Endothelial cell of umbilical vein (primary cell): ENCODE measurements around the gene WWC1. TPM values are rescaled to one million over a fixed set of nuclear protein-coding genes. Genes with fewer than 3 reads are reported as not detected.

Experiments
- BruUV-seq: library from RNA; stranded (reverse); fragments of 400-500 nt; replicated peaks from 2 replicates; lab custom pipeline; 2021; lab: Mats Ljungman, UMichigan
- CTCF ChIA-PET: fragments of 300-600, 350-600 bp; sonication (Branson Sonifier 250); formaldehyde crosslinking; loops from one replicate; lab custom pipeline; 2021; ENCODE audit warnings: antibody characterized with exemption, inconsistent platforms; lab: Charles Lee
- POLR2A ChIA-PET: fragments of 300-600, 350-600 bp; sonication (Branson Sonifier 250); formaldehyde crosslinking; loops from one replicate; lab custom pipeline; 2021; ENCODE audit warnings: antibody characterized with exemption, inconsistent platforms; lab: Charles Lee
- DNase-seq: peaks from one replicate; pipeline ENCODE4 v3.0.0-alpha.2; 2011; ENCODE audit warnings: low read depth, low spot score
- FAIRE-seq: peaks from 2 replicates; lab custom pipeline; 2011; peaks lifted over from hg19 to GRCh38; lab: Jason Lieb, UNC
- H2AFZ ChIP-seq: 2 replicates; pipeline ENCODE4 v1.6.0; 2012; ENCODE audit warnings: low read depth, low read length, control low read depth, inconsistent platforms
- H3K27ac ChIP-seq: 2 replicates; pipeline ENCODE4 v1.5.1; 2011; ENCODE audit warnings: low read depth, mild to moderate bottlenecking, control low read depth, low read length, moderate library complexity; ENCODE audit not compliant: insufficient read depth
- H3K27me3 ChIP-seq, 2 experiments: 2 replicates each; pipeline versions ENCODE4 v1.6.0 to v1.6.1; 2011; ENCODE audit warnings: low read length in 2 of 2, mixed read lengths in 1 of 2; ENCODE audit not compliant: control insufficient read depth in 2 of 2, insufficient read depth in 2 of 2
- H3K36me3 ChIP-seq, 2 experiments: 2 replicates in 1 of 2; 3 replicates in 1 of 2; pipeline ENCODE4 v1.5.1; 2011; ENCODE audit warnings: low read length in 2 of 2, mild to moderate bottlenecking in 1 of 2, moderate library complexity in 1 of 2; ENCODE audit not compliant: control insufficient read depth in 2 of 2, insufficient read depth in 2 of 2; ENCODE audit errors: extremely low read depth in 1 of 2
- H3K4me1 ChIP-seq: 3 replicates; pipeline ENCODE4 v1.5.1; 2011; ENCODE audit warnings: mild to moderate bottlenecking, low read length; ENCODE audit not compliant: control insufficient read depth, insufficient read depth; ENCODE audit errors: extremely low read depth
- H3K4me2 ChIP-seq: 2 replicates; pipeline ENCODE4 v1.6.1; 2011; ENCODE audit warnings: low read length, control low read depth, mixed read lengths; ENCODE audit not compliant: insufficient read depth
- H3K4me3 ChIP-seq, 3 experiments: fragments of 200-600 bp in 1 of 3; sonication (generic), shearing (Covaris generic) in 1 of 3; replicated peaks in 1 of 3; 2 replicates each; pipeline ENCODE4 v1.5.1; 2011 to 2016; ENCODE audit warnings: control low read depth in 3 of 3, low read length in 3 of 3, mild to moderate bottlenecking in 2 of 3, inconsistent platforms in 1 of 3, low read depth in 1 of 3, moderate library complexity in 1 of 3; ENCODE audit not compliant: insufficient read depth in 1 of 3
- H3K79me2 ChIP-seq: 2 replicates; pipeline ENCODE4 v1.6.0; 2012; ENCODE audit warnings: low read length, inconsistent platforms; ENCODE audit not compliant: control insufficient read depth, insufficient read depth
- H3K9ac ChIP-seq: replicated peaks from 2 replicates; pipeline ENCODE3; 2011; ENCODE audit warnings: low read length, control low read depth; ENCODE audit not compliant: insufficient read depth; ENCODE audit errors: extremely low read depth
- H3K9me1 ChIP-seq: replicated peaks from 3 replicates; pipeline ENCODE4 v1.6.0; 2011; ENCODE audit warnings: mild to moderate bottlenecking, low read length; ENCODE audit not compliant: control insufficient read depth, insufficient read depth; ENCODE audit errors: extremely low read depth
- H3K9me3 ChIP-seq: replicated peaks from 2 replicates; pipeline ENCODE4 v1.5.1; 2012; ENCODE audit warnings: low read length, inconsistent platforms; ENCODE audit not compliant: control insufficient read depth, insufficient read depth
- H4K20me1 ChIP-seq: replicated peaks from 2 replicates; pipeline ENCODE3; 2011; ENCODE audit warnings: mild to moderate bottlenecking, low read length; ENCODE audit not compliant: control insufficient read depth, insufficient read depth; ENCODE audit errors: extremely low read depth
- EZH2 ChIP-seq: IDR thresholded peaks from 2 replicates; pipeline ENCODE4 v1.6.1; 2012; ENCODE audit warnings: borderline replicate concordance, low read depth, mild to moderate bottlenecking, moderate library complexity, low read length, inconsistent platforms; ENCODE audit not compliant: severe bottlenecking
- FOS ChIP-seq: IDR thresholded peaks from 2 replicates; pipeline ENCODE4 v1.6.1; 2011; ENCODE audit warnings: mild to moderate bottlenecking, low read length, moderate library complexity, borderline replicate concordance; ENCODE audit not compliant: insufficient read depth
- GATA2 ChIP-seq: IDR thresholded peaks from 2 replicates; pipeline ENCODE4 v1.7.0; 2011; ENCODE audit warnings: low read depth, mild to moderate bottlenecking, moderate library complexity, mixed read lengths, low read length; ENCODE audit not compliant: insufficient read length, insufficient read depth
- JUN ChIP-seq: IDR thresholded peaks from 2 replicates; pipeline ENCODE4 v1.6.1; 2011; ENCODE audit warnings: borderline replicate concordance, low read depth; ENCODE audit not compliant: insufficient read length, insufficient read depth
- MYC ChIP-seq: IDR thresholded peaks from one replicate; pipeline ENCODE4 v1.6.1; 2011; ENCODE audit warnings: mild to moderate bottlenecking, low read depth, low read length
- POLR2A ChIP-seq: IDR thresholded peaks from 2 replicates; pipeline ENCODE4 v1.6.1; 2012; ENCODE audit warnings: low read depth, mild to moderate bottlenecking, control low read depth, low read length
- POLR2AphosphoS5 ChIP-seq: IDR thresholded peaks from 2 replicates; pipeline ENCODE4 v1.6.1; 2012; ENCODE audit warnings: low read depth, mild to moderate bottlenecking, control low read depth, low read length, moderate library complexity; ENCODE audit not compliant: insufficient read depth
- dilution Hi-C: fragments of 300-500 bp; cut with MboI; formaldehyde crosslinking; loops from one replicate; pipeline ENCODE4 v1.15.0; 2019; ENCODE audit warnings: low sequenced_read_pairs; ENCODE audit not compliant: extremely low pct_ligation_motif_present
- intact Hi-C: fragments of 100-400 bp; cut with micrococcal nuclease; formaldehyde crosslinking; loops from one replicate; pipeline ENCODE4 v1.10.0; 2022
- polyA plus RNA-seq, 4 experiments: library from polyadenylated mRNA; depleted of rRNA in 3 of 4; stranded (reverse) in 3 of 4; unstranded in 1 of 4; fragments of >200 nt; gene quantifications; 2 replicates each; pipeline versions ENCODE4 v1.2.1 to v1.2.3, GENCODE V29; 2011 to 2012; ENCODE audit warnings: missing spikeins in 1 of 4
- total RNA-seq: library from RNA; stranded (reverse); gene quantifications from 2 replicates; pipeline ENCODE4 v1.2.3, GENCODE V29; 2021
- TF ChIP-seq, protein P1 (sequence below), 2 donors: IDR thresholded peaks; 1 replicate in 1 of 2; 2 replicates in 1 of 2; pipeline ENCODE4 v1.5.1; 2011; ENCODE audit warnings: low read length in 2 of 2, mild to moderate bottlenecking in 2 of 2, moderate library complexity in 2 of 2, control low read depth in 1 of 2, inconsistent platforms in 1 of 2, low read depth in 1 of 2; ENCODE audit not compliant: insufficient read depth in 1 of 2; ENCODE audit errors: extremely low read depth in 1 of 2
- TF ChIP-seq, protein P2 (sequence below): IDR thresholded peaks from 2 replicates; pipeline ENCODE4 v1.6.1; 2011; ENCODE audit not compliant: insufficient read depth, insufficient read length

The WWC1 gene
- total and polyA plus RNA-seq, 2 donors (not counting 3 experiments of a cell fraction or from before 2014, with no cell fraction given), result 0.03 to 0.91 TPM

DNA sequence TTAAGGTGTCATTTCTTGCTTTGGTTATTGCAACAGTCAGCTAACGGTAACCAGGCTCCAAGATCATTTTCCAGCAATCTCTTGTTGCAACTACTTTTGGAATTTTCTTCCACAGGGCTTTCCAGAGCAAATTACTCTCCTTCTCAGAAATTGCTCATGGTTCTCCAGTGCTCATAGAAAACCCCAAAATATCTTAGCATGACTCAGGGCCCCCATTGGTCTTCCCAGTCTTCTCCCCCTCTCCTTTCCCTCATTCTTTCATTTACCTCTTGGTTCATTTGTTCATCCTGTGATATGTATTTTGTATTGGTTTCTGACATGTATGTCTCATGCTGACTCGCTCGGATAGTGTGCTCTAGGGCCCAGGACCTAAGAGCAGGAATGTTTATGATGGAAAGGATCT is 35.6 kb downstream of the WWC1 start:
- Histone ChIP-seq H3K36me3 (no peaks in the 10 kb centered on the region), H3K4me2 (no peak overlapping the region), H3K9me3 (no peaks in the 10 kb centered on the region), H3K27ac (no peak overlapping the region), H3K27me3 (no peaks in the 10 kb centered on the region), H4K20me1 (no peaks in the 10 kb centered on the region), H3K9me1 (no peaks in the 10 kb centered on the region), H3K4me1 (no peaks in the 10 kb centered on the region), H3K79me2 (no peaks in the 10 kb centered on the region), H3K9ac (no peak overlapping the region), H2AFZ (no peak overlapping the region), H3K4me3 (no peak overlapping the region)
- FAIRE-seq, result no peak
- ChIA-PET CTCF (no interaction called here), POLR2A (no interaction called here)
- no TSS peak for BruUV-seq
- intact Hi-C loops (no loop called here), dilution Hi-C loops (no loop called here)
- no peak for DNase-seq
- no peak for TF ChIP-seq GATA2
- TF ChIP-seq, protein P1, sequence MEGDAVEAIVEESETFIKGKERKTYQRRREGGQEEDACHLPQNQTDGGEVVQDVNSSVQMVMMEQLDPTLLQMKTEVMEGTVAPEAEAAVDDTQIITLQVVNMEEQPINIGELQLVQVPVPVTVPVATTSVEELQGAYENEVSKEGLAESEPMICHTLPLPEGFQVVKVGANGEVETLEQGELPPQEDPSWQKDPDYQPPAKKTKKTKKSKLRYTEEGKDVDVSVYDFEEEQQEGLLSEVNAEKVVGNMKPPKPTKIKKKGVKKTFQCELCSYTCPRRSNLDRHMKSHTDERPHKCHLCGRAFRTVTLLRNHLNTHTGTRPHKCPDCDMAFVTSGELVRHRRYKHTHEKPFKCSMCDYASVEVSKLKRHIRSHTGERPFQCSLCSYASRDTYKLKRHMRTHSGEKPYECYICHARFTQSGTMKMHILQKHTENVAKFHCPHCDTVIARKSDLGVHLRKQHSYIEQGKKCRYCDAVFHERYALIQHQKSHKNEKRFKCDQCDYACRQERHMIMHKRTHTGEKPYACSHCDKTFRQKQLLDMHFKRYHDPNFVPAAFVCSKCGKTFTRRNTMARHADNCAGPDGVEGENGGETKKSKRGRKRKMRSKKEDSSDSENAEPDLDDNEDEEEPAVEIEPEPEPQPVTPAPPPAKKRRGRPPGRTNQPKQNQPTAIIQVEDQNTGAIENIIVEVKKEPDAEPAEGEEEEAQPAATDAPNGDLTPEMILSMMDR (IDR thresholded peaks at IDR 0.05; ENCODE audit: extremely low read depth in 1 of 2, insufficient read depth in 1 of 2, low read depth in 1 of 2, low read length in 2 of 2), result no peak
- TF ChIP-seq JUN, result no peak
- no peak for TF ChIP-seq POLR2A
- TF ChIP-seq MYC, result no peak
- TF ChIP-seq POLR2AphosphoS5, result no peak
- TF ChIP-seq, protein P2, sequence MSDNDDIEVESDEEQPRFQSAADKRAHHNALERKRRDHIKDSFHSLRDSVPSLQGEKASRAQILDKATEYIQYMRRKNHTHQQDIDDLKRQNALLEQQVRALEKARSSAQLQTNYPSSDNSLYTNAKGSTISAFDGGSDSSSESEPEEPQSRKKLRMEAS, result no peak
- no peak for TF ChIP-seq FOS
- TF ChIP-seq EZH2, result no peak
